H1 (cell line): ENCODE measurements around the gene CAMKK2. TPM values are rescaled to one million over a fixed set of nuclear protein-coding genes. Genes with fewer than 3 reads are reported as not detected.

Experiments used
- CTCF ChIA-PET: fragments of 300-600 bp; sonication (Branson Sonifier 250); formaldehyde crosslinking; loops from one replicate; lab custom pipeline; 2021; ENCODE audit not compliant: partially characterized antibody; lab: Charles Lee
- POLR2A ChIA-PET: fragments of 300-600 bp; sonication (Branson Sonifier 250); formaldehyde crosslinking; loops from one replicate; lab custom pipeline; 2021; ENCODE audit warnings: inconsistent platforms; ENCODE audit not compliant: partially characterized antibody; lab: Charles Lee
- DNase-seq, 2 experiments: peaks; one replicate each; pipeline versions ENCODE4 v3.0.0 to v3.0.0-alpha.2; 2010 to 2022; ENCODE audit warnings: low spot score in 2 of 2, low read depth in 1 of 2, mixed read lengths in 1 of 2
- FAIRE-seq: peaks from 2 replicates; lab custom pipeline; 2011; peaks lifted over from hg19 to GRCh38; lab: Jason Lieb, UNC
- H2AFZ ChIP-seq: 2 replicates; pipeline ENCODE4 v1.8.1; 2012; ENCODE audit warnings: low read length, inconsistent platforms
- H2AK5ac ChIP-seq: 2 replicates; pipeline ENCODE4 v1.6.1; 2013; ENCODE audit warnings: low read depth, low read length
- H2BK120ac ChIP-seq: replicated peaks from 2 replicates; pipeline ENCODE3; 2013; ENCODE audit warnings: low read depth, low read length, inconsistent platforms
- H2BK12ac ChIP-seq: 2 replicates; pipeline ENCODE4 v1.6.1; 2013; ENCODE audit warnings: low read depth, low read length
- H2BK15ac ChIP-seq: 2 replicates; pipeline ENCODE4 v1.6.1; 2013; ENCODE audit warnings: low read length
- H2BK20ac ChIP-seq: 2 replicates; pipeline ENCODE4 v1.6.1; 2013; ENCODE audit warnings: low read length
- H2BK5ac ChIP-seq: 2 replicates; pipeline ENCODE4 v1.6.1; 2013; ENCODE audit warnings: low read depth, low read length
- H3K14ac ChIP-seq: 2 replicates; pipeline ENCODE4 v1.6.1; 2013; ENCODE audit warnings: inconsistent platforms; ENCODE audit not compliant: insufficient read length
- H3K18ac ChIP-seq: 2 replicates; pipeline ENCODE4 v1.6.1; 2013; ENCODE audit warnings: low read length; ENCODE audit errors: extremely low read depth
- H3K23ac ChIP-seq: 2 replicates; pipeline ENCODE4 v1.6.1; 2013; ENCODE audit warnings: inconsistent platforms; ENCODE audit not compliant: insufficient read length
- H3K23me2 ChIP-seq: 2 replicates; pipeline ENCODE4 v1.6.1; 2013; ENCODE audit warnings: low read depth, low read length
- H3K27ac ChIP-seq: 2 replicates; pipeline ENCODE4 v1.6.1; 2011; ENCODE audit warnings: low read depth, low read length, inconsistent platforms
- H3K27me3 ChIP-seq, 4 experiments: replicated peaks in 1 of 4; 1 replicate in 1 of 4; 2 replicates in 3 of 4; pipeline versions ENCODE4 v1.6.1 to v1.8.1; 2011 to 2013; ENCODE audit warnings: low read length in 3 of 4, mild to moderate bottlenecking in 3 of 4, inconsistent platforms in 2 of 4, mixed read lengths in 2 of 4, moderate library complexity in 1 of 4; ENCODE audit not compliant: control insufficient read depth in 3 of 4, insufficient read depth in 3 of 4; ENCODE audit errors: extremely low read depth in 1 of 4
- H3K36me3 ChIP-seq, 4 experiments: 2 replicates each; pipeline versions ENCODE4 v1.6.1 to v1.8.1; 2011 to 2013; ENCODE audit warnings: mild to moderate bottlenecking in 4 of 4, low read length in 3 of 4, moderate library complexity in 2 of 4, control low read depth in 1 of 4, inconsistent platforms in 1 of 4; ENCODE audit not compliant: insufficient read depth in 4 of 4, control insufficient read depth in 2 of 4
- H3K4ac ChIP-seq: replicated peaks from 2 replicates; pipeline ENCODE3; 2013; ENCODE audit warnings: low read length, low read depth, mixed read lengths, inconsistent platforms; ENCODE audit not compliant: insufficient read length
- H3K4me1 ChIP-seq, 4 experiments: replicated peaks in 1 of 4; 1 replicate in 1 of 4; 2 replicates in 3 of 4; pipeline versions ENCODE4 v1.6.1 to v1.8.1; 2011 to 2013; ENCODE audit warnings: low read length in 3 of 4, inconsistent platforms in 2 of 4, mixed read lengths in 1 of 4; ENCODE audit not compliant: insufficient read depth in 4 of 4, control insufficient read depth in 3 of 4
- H3K4me2 ChIP-seq, 2 experiments: 2 replicates each; pipeline versions ENCODE4 v1.6.1 to v1.8.1; 2011 to 2013; ENCODE audit warnings: low read depth in 2 of 2, low read length in 2 of 2, control low read depth in 1 of 2, inconsistent platforms in 1 of 2, mild to moderate bottlenecking in 1 of 2; ENCODE audit not compliant: insufficient read depth in 1 of 2
- H3K4me3 ChIP-seq, 4 experiments: fragments of 200-600, 300-600 bp in 1 of 4; sonication (generic), shearing (Covaris generic), sonication (Bioruptor Twin) in 1 of 4; 2 replicates each; pipeline versions ENCODE4 v1.5.1 to v1.8.1; 2011 to 2016; ENCODE audit warnings: low read length in 4 of 4, low read depth in 3 of 4, control low read depth in 2 of 4, inconsistent platforms in 2 of 4, mild to moderate bottlenecking in 2 of 4, mixed read lengths in 1 of 4, moderate library complexity in 1 of 4; ENCODE audit not compliant: insufficient read depth in 2 of 4; ENCODE audit errors: extremely low read depth in 1 of 4
- H3K56ac ChIP-seq: replicated peaks from 2 replicates; pipeline ENCODE3; 2013; ENCODE audit warnings: low read depth, mild to moderate bottlenecking, mixed read lengths, low read length, inconsistent platforms; ENCODE audit not compliant: insufficient read length
- H3K79me1 ChIP-seq: 2 replicates; pipeline ENCODE4 v1.6.1; 2013; ENCODE audit warnings: low read depth, low read length, control low read depth
- H3K79me2 ChIP-seq, 2 experiments: 2 replicates each; pipeline versions ENCODE4 v1.6.1 to v1.8.1; 2012 to 2013; ENCODE audit warnings: low read length in 2 of 2, mild to moderate bottlenecking in 2 of 2, inconsistent platforms in 1 of 2; ENCODE audit not compliant: insufficient read depth in 2 of 2, control insufficient read depth in 1 of 2
- H3K9ac ChIP-seq, 4 experiments: replicated peaks in 1 of 4; 1 replicate in 1 of 4; 2 replicates in 3 of 4; pipeline versions ENCODE4 v1.6.1 to v1.8.1; 2011 to 2013; ENCODE audit warnings: low read depth in 3 of 4, low read length in 3 of 4, control low read depth in 2 of 4, mild to moderate bottlenecking in 2 of 4, moderate library complexity in 2 of 4, inconsistent platforms in 1 of 4; ENCODE audit errors: extremely low read depth in 1 of 4
- H3K9me3 ChIP-seq, 2 experiments: 2 replicates each; pipeline versions ENCODE4 v1.6.1 to v1.8.1; 2012 to 2013; ENCODE audit warnings: mild to moderate bottlenecking in 2 of 2, moderate library complexity in 2 of 2, control low read depth in 1 of 2, inconsistent platforms in 1 of 2, low read depth in 1 of 2, low read length in 1 of 2, mixed read lengths in 1 of 2; ENCODE audit not compliant: insufficient read depth in 2 of 2
- H4K20me1 ChIP-seq, 2 experiments: replicated peaks in 1 of 2; 2 replicates each; pipeline versions ENCODE3 to v1.8.1; 2011 to 2013; ENCODE audit warnings: inconsistent platforms in 2 of 2, low read length in 2 of 2, mild to moderate bottlenecking in 1 of 2; ENCODE audit not compliant: insufficient read depth in 2 of 2, control insufficient read depth in 1 of 2
- H4K5ac ChIP-seq: 2 replicates; pipeline ENCODE4 v1.6.1; 2013; ENCODE audit warnings: low read length, low read depth, mixed read lengths, inconsistent platforms; ENCODE audit not compliant: insufficient read length
- H4K8ac ChIP-seq: 2 replicates; pipeline ENCODE4 v1.8.0; 2013; ENCODE audit warnings: mild to moderate bottlenecking, moderate library complexity, low read length, inconsistent platforms; ENCODE audit not compliant: insufficient read depth; ENCODE audit errors: extremely low read depth
- H4K91ac ChIP-seq: replicated peaks from 2 replicates; pipeline ENCODE3; 2013; ENCODE audit warnings: low read length, mixed read lengths, inconsistent platforms; ENCODE audit not compliant: insufficient read length
- BACH1 ChIP-seq: IDR thresholded peaks from 2 replicates; pipeline ENCODE4 v1.6.1; 2012; ENCODE audit warnings: low read length, improper control_type of control experiment
- BRCA1 ChIP-seq: IDR thresholded peaks from 2 replicates; pipeline ENCODE4 v1.6.1; 2012; ENCODE audit warnings: low read depth, low read length, improper control_type of control experiment
- EP300 ChIP-seq, 2 experiments: IDR thresholded peaks; 1 replicate in 1 of 2; 2 replicates in 1 of 2; pipeline ENCODE4 v1.6.1; 2011 to 2012; ENCODE audit warnings: low read depth in 2 of 2, low read length in 2 of 2, mild to moderate bottlenecking in 2 of 2, borderline replicate concordance in 1 of 2, inconsistent platforms in 1 of 2, moderate library complexity in 1 of 2
- FOSL1 ChIP-seq: IDR thresholded peaks from 2 replicates; pipeline ENCODE4 v1.6.1; 2011; ENCODE audit warnings: mild to moderate bottlenecking, low read depth, low read length, moderate library complexity; ENCODE audit not compliant: insufficient read depth
- GABPA ChIP-seq: IDR thresholded peaks from 2 replicates; pipeline ENCODE4 v1.6.1; 2011; ENCODE audit warnings: mild to moderate bottlenecking, low read length, moderate library complexity, borderline replicate concordance; ENCODE audit not compliant: insufficient read depth
- HDAC2 ChIP-seq, 2 experiments: fragments of 300-600 bp in 1 of 2; sonication (generic) in 1 of 2; IDR thresholded peaks; 2 replicates each; pipeline ENCODE4 v1.6.1; 2011 to 2012; ENCODE audit warnings: low read depth in 2 of 2, low read length in 2 of 2, mild to moderate bottlenecking in 2 of 2, moderate library complexity in 2 of 2, borderline replicate concordance in 1 of 2, inconsistent platforms in 1 of 2
- JUND ChIP-seq: IDR thresholded peaks from 2 replicates; pipeline ENCODE4 v1.6.1; 2011; ENCODE audit warnings: mild to moderate bottlenecking, improper control_type of control experiment, low read length
- KDM5A ChIP-seq: fragments of 200-600 bp; IDR thresholded peaks from 2 replicates; pipeline ENCODE4 v1.7.1; 2012; ENCODE audit warnings: mild to moderate bottlenecking, low read length, inconsistent platforms, mixed read lengths
- NRF1 ChIP-seq: IDR thresholded peaks from 2 replicates; pipeline ENCODE4 v1.6.1; 2011; ENCODE audit warnings: mild to moderate bottlenecking, low read depth, low read length, improper control_type of control experiment
- POLR2AphosphoS5 ChIP-seq: IDR thresholded peaks from 2 replicates; pipeline ENCODE4 v1.6.1; 2011; ENCODE audit warnings: low read depth, low read length
- POU5F1 ChIP-seq: IDR thresholded peaks from 2 replicates; pipeline ENCODE4 v1.6.1; 2011; ENCODE audit warnings: low read depth, mild to moderate bottlenecking, low read length, moderate library complexity
- RFX5 ChIP-seq: IDR thresholded peaks from 2 replicates; pipeline ENCODE4 v1.6.1; 2011; ENCODE audit warnings: low read depth, low read length, improper control_type of control experiment, borderline replicate concordance
- SP2 ChIP-seq: IDR thresholded peaks from 2 replicates; pipeline ENCODE4 v1.6.1; 2012; ENCODE audit warnings: mild to moderate bottlenecking, low read length, inconsistent platforms
- SUZ12 ChIP-seq: fragments of 200-600 bp; sonication (generic); IDR thresholded peaks from 2 replicates; pipeline ENCODE4 v1.6.1; 2012; ENCODE audit warnings: mild to moderate bottlenecking, inconsistent platforms, low read length, moderate library complexity, mixed read lengths
- TAF7 ChIP-seq: optimal IDR thresholded peaks from 2 replicates; pipeline ENCODE3; 2011; ENCODE audit warnings: low read depth, mild to moderate bottlenecking, inconsistent platforms, low read length, moderate library complexity, borderline replicate concordance
- WGBS, 2 experiments: shearing (Covaris generic) in 1 of 2; methylation state at CpG; one replicate each; pipeline versions ENCODE4 v1.1.6 to v1.1.7; 2013 to 2015; ENCODE audit warnings: low lambda C conversion rate in 2 of 2, mixed read lengths in 2 of 2, inconsistent platforms in 1 of 2, low coverage in 1 of 2, missing lambda C conversion rate in 1 of 2; ENCODE audit not compliant: insufficient replicate concordance in 2 of 2, insufficient coverage in 1 of 2, insufficient read length in 1 of 2; ENCODE audit errors: extremely low coverage in 1 of 2, missing lambda C conversion rate in 1 of 2; 5-methylcytosine and 5-hydroxymethylcytosine counted together
- polyA plus RNA-seq, 7 experiments: library from polyadenylated mRNA; depleted of rRNA in 3 of 7; stranded (reverse) in 5 of 7; unstranded in 2 of 7; fragments of >200 nt in 5 of 7; fragments of 200-250 nt in 2 of 7; gene quantifications; 1 replicate in 5 of 7; 2 replicates in 1 of 7; 4 replicates in 1 of 7; pipeline versions ENCODE4 v1.2.1 to v1.2.3, GENCODE V29; 2011 to 2013; ENCODE audit warnings: missing spikeins in 2 of 7, mixed read lengths in 2 of 7
- total RNA-seq: library from RNA; stranded (reverse); fragmentation: NEBNext Ultra II Directional; extraction: Animal tissue kit (Norgen Biotek cat#: 25700); gene quantifications from 2 replicates; pipeline ENCODE4 v1.2.1, GENCODE V29; 2021

Gene CAMKK2
- total and polyA plus RNA-seq, 2 of the 8 experiments (the other 6 are each of a cell fraction or from before 2014, with no cell fraction given) = 29.6 to 30.6 TPM

DNA sequence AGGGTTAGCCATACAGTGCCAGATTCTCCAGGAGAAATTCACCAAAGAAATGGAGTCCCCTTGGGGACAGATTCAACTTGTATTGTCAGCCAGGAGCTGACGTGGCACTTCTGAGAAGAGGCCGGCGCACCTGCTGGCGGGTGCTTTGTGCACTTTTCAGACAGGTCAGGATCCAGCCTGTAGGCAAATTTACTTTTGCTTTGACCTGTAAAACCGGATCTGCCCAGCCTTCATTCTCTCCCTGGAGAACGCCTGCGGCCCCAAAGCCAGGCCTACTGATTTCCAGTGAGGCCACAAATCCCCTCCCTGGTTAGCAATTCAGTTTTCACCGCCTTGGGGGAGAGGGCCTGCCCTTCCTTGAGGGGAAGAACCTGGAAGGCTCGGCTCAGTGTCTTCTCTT, 69.2 kb downstream of the CAMKK2 start:
- Histone ChIP-seq H2BK15ac (no peak overlapping the region), H3K79me1 (no peaks in the 10 kb centered on the region), H4K5ac (no peak overlapping the region), H4K8ac (no peak overlapping the region), H3K79me2 (no peaks in the 10 kb centered on the region), H4K91ac (no peak overlapping the region), H3K27me3 (no peaks in the 10 kb centered on the region), H2AFZ (no peak overlapping the region), H3K4me2 (no peak overlapping the region), H3K9me3 (no peaks in the 10 kb centered on the region), H3K56ac (no peak overlapping the region), H3K14ac (no peak overlapping the region), H3K23me2 (no peaks in the 10 kb centered on the region), H3K23ac (no peak overlapping the region), H2BK5ac (no peak overlapping the region), H2BK120ac (no peak overlapping the region), H3K36me3 (no peaks in the 10 kb centered on the region), H3K18ac (no peak overlapping the region), H3K4me1 (no peaks in the 10 kb centered on the region), H3K9ac (no peak overlapping the region), H3K27ac (no peak overlapping the region), H2AK5ac (no peak overlapping the region), H3K4ac (no peak overlapping the region), H4K20me1 (no peaks in the 10 kb centered on the region), H2BK12ac (no peak overlapping the region), H3K4me3 (no peak overlapping the region), H2BK20ac (no peak overlapping the region)
- DNase-seq (no peak), FAIRE-seq (no peak)
- TF ChIP-seq HDAC2 (IDR thresholded peaks at IDR 0.05; ENCODE audit: borderline replicate concordance in 1 of 2, low read depth in 2 of 2, low read length in 2 of 2) (no peak), KDM5A (no peak), POLR2AphosphoS5 (no peak), SUZ12 (no peak), SP2 (no peak), TAF7 (no peak), FOSL1 (no peak), BACH1 (no peak), BRCA1 (no peak), POU5F1 (no peak), GABPA (no peak), JUND (no peak), NRF1 (no peak), RFX5 (no peak), EP300 (IDR thresholded peaks at IDR 0.05; ENCODE audit: borderline replicate concordance in 1 of 2, low read depth in 2 of 2, low read length in 2 of 2) (no peak)
- CTCF ChIA-PET = interaction anchor here (1.0 kb wide), 1 partner anchor 166 kb away, joined by 3 read pairs; no protein-coding TSS in a partner anchor
- POLR2A ChIA-PET = no interaction called here
- WGBS, 2 experiments = 93% methylated on average over 9 of the region's 9 CpGs; no CpG with 5 or more reads in 1 of the 2 experiments
